ENCODE data around the gene TMEM266.
"Not testable (repeated sequence)": the region's sequence is repeated elsewhere in the genome, so short reads cannot be mapped to it uniquely, and the experiment has no call there.

The TMEM266 gene

DNA sequence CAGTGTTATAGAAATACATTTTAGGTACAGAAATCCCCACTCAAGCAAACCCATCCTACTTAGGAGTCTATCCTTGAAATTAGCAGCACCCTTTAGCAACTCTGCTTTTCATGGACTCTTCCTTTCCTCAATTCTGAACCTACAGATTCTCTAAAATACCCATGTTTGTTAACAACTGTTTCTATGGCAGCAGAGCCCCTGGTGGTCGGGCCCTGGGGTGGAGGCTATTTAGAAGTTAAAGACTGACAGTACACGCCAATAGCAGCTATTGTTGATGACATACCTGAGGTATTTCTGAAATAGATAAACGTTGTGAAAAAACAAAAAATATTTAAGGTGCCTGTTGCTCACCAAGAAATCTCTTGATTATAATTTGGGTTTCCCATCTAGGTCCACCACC is 24.2 kb upstream of the TMEM266 start:
- Histone ChIP-seq H3K27ac (no peak overlapping the region), H3K4me2 (no peak overlapping the region), H3K9me3 (no peaks in the 10 kb centered on the region), H3K27me3 (no peaks in the 10 kb centered on the region), H3K36me3 (no peaks in the 10 kb centered on the region), H3K9ac (no peak overlapping the region), H4K20me1 (no peaks in the 10 kb centered on the region), H3K4me1 (no peaks in the 10 kb centered on the region), H3K4me3 (no peak overlapping the region)
- no peak for TF ChIP-seq Cebpa-rat (IDR thresholded peaks at IDR 0.05)

DNA sequence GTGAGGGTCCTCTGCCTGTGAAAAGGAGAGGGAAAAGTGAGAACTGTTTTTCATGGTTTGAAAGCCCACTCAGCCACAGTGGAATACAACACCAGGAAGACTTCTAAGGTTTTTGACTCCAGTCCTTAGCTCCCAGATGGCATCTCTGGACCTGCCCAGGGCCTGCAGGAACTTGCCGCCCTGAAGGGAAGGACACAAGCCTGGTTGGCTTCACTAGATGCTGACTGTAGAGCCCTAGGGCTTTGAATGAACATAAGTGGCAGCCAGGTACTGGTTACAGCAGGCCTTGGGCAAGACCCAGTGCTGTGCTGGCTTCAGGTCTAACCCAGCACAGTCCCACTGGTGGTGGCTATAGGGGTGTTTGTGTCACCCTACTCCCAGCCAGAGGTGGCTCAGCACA is 21.3 kb upstream of the TMEM266 start:
- TF ChIP-seq Cebpa-rat (IDR thresholded peaks at IDR 0.05): no peak
- Histone ChIP-seq H3K36me3 (no peaks in the 10 kb centered on the region), H3K4me3 (no peak overlapping the region), H3K27me3 (no peaks in the 10 kb centered on the region), H3K4me2 (no peak overlapping the region), H4K20me1 (no peaks in the 10 kb centered on the region), H3K27ac (no peak overlapping the region), H3K9ac (no peak overlapping the region), H3K9me3 (peaks cover 5% of the 10 kb centered on the region; the same call in 1 of the 2 replicates), H3K4me1 (no peaks in the 10 kb centered on the region)

GRCh38 chr15:76054201-76054600 is 5.6 kb upstream of the TMEM266 start:
- peaks cover 30% of the 10 kb centered on the region for H3K4me1 ChIP-seq

GRCh38 chr15:76056931-76057330 is 2.9 kb upstream of the TMEM266 start:
- Histone ChIP-seq H3K4me3 (no peak overlapping the region), H3K36me3 (no peaks in the 10 kb centered on the region), H3K9me3 (no peaks in the 10 kb centered on the region), H4K20me1 (peaks cover 16% of the 10 kb centered on the region; the same call in 1 of the 2 replicates), H3K27ac (no peak overlapping the region), H3K27me3 (peaks cover 38% of the 10 kb centered on the region), H3K4me2 (peak overlapping the region; percentile 59), H3K9ac (no peak overlapping the region), H3K4me1 (peaks cover 31% of the 10 kb centered on the region)
- TF ChIP-seq Cebpa-rat (IDR thresholded peaks at IDR 0.05): no peak

More at GRCh38 chr15:76054201-76054600, 5.6 kb upstream of the TMEM266 start:
- H3K9ac ChIP-seq, H4K20me1 ChIP-seq, H3K9me3 ChIP-seq, H3K4me3 ChIP-seq, H3K27ac ChIP-seq, H3K4me2 ChIP-seq, H3K36me3 ChIP-seq: not testable (repeated sequence)
- peaks cover 15% of the 10 kb centered on the region for H3K27me3 ChIP-seq

GRCh38 chr15:76057332-76058000 is 2.3 kb upstream of the TMEM266 start:
- H3K27me3 ChIP-seq: peaks cover 38% of the 10 kb centered on the region
- H3K9me3 ChIP-seq: no peaks in the 10 kb centered on the region
- H3K27ac ChIP-seq: no peak overlapping the region
- no peaks in the 10 kb centered on the region for H3K36me3 ChIP-seq
- peaks cover 16% of the 10 kb centered on the region; the same call in 1 of the 2 replicates for H4K20me1 ChIP-seq
- no peak overlapping the region for H3K9ac ChIP-seq
- peak overlapping the region; percentile 59 for H3K4me2 ChIP-seq
- no peak overlapping the region for H3K4me3 ChIP-seq
- H3K4me1 ChIP-seq: peaks cover 31% of the 10 kb centered on the region
- no peak for TF ChIP-seq Cebpa-rat (IDR thresholded peaks at IDR 0.05)

GRCh38 chr15:76058714-76059319 is 968 bp upstream of the TMEM266 start:
- peaks cover 31% of the 10 kb centered on the region for H3K4me1 ChIP-seq
- peaks cover 16% of the 10 kb centered on the region; the same call in 1 of the 2 replicates for H4K20me1 ChIP-seq
- peak overlapping the region; percentile 62; the same call in 1 of the 2 replicates for H3K9ac ChIP-seq
- peak overlapping the region; percentile 99 for H3K4me2 ChIP-seq
- H3K4me3 ChIP-seq: peak overlapping the region; percentile 74
- H3K27me3 ChIP-seq: peaks cover 38% of the 10 kb centered on the region
- no peak overlapping the region for H3K27ac ChIP-seq
- no peaks in the 10 kb centered on the region for H3K9me3 ChIP-seq
- no peaks in the 10 kb centered on the region for H3K36me3 ChIP-seq
- TF ChIP-seq Cebpa-rat (IDR thresholded peaks at IDR 0.05): no peak

DNA sequence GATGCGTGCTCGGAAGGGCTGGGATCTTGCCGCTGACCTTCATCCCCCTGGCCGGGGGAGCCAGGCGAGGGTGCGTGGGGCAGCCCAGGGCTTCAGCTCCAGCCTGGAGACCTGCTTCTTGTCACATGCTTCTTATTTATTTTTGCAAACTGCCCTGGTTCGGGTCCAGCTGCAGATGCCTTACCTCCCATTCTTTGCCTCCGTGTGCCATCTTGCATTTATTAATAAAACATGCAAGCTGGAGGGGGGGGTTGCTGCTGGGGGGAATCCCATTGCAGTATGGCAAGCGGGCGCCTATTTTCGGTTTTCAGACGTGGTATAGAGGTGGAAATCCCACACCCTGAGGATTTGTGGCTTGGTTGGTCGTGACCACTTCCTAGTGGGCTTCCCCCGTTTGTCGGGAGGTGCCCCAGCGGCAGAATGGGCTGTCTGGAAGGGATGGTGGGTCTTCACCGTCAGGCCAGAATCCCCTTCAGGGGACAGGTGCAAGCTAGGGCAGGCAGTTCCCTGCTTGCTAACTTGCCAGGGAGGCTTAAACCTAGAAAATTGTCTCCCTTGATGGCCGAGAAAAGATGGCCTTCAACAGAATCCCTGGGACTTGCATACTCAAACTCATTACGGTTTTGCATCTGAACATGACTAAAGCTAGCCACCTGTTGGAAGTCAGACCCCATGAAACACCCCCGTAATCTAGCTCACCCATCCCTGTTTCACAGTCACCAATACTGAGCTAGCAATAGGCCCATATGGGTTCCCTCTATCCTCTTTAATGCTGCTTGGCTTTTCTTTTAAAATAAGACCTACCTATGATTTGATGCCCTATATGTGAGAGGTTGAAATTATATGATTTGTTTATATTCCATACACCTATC is 569 bp downstream of the TMEM266 start:
- Histone ChIP-seq H3K9ac (no peak overlapping the region), H4K20me1 (peaks cover 16% of the 10 kb centered on the region; the same call in 1 of the 2 replicates), H3K27me3 (peaks cover 38% of the 10 kb centered on the region), H3K4me2 (peak overlapping the region; percentile 99), H3K36me3 (no peaks in the 10 kb centered on the region), H3K4me1 (peaks cover 31% of the 10 kb centered on the region), H3K27ac (no peak overlapping the region), H3K9me3 (no peaks in the 10 kb centered on the region), H3K4me3 (peak overlapping the region; percentile 74)
- no peak for TF ChIP-seq Cebpa-rat (IDR thresholded peaks at IDR 0.05)

DNA sequence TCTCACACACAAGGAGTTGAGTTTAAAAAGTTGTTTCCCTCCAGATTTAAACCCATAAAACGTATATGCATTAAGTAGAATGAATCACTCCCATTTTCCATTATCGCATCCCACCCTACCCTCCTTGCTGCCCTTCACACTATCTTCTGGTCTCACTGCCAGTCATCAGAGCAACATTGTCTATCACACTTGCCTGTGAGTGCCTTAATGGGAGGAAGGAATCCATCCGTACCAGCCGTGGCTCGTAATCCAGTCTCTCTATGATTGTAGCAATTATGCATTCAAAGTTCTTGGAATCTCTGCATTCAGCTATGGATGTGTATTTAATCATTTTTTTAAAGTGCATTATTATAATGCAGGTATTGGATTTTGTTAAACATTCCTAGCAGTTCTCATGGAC is 1.9 kb downstream of the TMEM266 start:
- Histone ChIP-seq H3K4me1 (peaks cover 28% of the 10 kb centered on the region), H4K20me1 (peaks cover 16% of the 10 kb centered on the region; the same call in 1 of the 2 replicates), H3K9me3 (no peaks in the 10 kb centered on the region), H3K9ac (no peak overlapping the region), H3K27me3 (peaks cover 42% of the 10 kb centered on the region), H3K4me2 (no peak overlapping the region), H3K4me3 (no peak overlapping the region), H3K36me3 (no peaks in the 10 kb centered on the region), H3K27ac (no peak overlapping the region)
- TF ChIP-seq Cebpa-rat (IDR thresholded peaks at IDR 0.05): no peak

DNA sequence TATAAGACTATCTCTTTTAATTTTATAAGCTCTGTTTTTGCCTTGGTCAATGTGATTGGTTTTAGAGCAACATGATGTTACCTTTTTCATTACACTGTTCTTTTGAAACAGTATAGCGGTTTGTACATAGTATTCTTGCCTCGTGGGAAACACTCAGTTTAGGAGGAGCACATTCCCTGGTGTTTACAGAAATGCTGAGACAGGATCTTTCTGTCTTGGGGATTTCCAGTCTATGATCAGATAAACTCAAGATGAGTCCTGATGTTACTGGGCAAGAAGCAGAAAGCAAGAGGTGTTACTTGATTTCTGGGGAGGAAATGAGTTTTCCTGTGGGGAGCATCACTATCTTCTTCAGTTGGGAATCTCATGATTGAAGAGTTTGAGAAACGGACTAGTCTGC is 2.5 kb downstream of the TMEM266 start:
- Histone ChIP-seq H3K27ac (no peak overlapping the region), H3K36me3 (no peaks in the 10 kb centered on the region), H3K9ac (no peak overlapping the region), H3K27me3 (peaks cover 42% of the 10 kb centered on the region), H4K20me1 (peaks cover 16% of the 10 kb centered on the region; the same call in 1 of the 2 replicates), H3K4me1 (peaks cover 22% of the 10 kb centered on the region), H3K4me2 (no peak overlapping the region), H3K9me3 (no peaks in the 10 kb centered on the region), H3K4me3 (no peak overlapping the region)
- no peak for TF ChIP-seq Cebpa-rat (IDR thresholded peaks at IDR 0.05)

Measured in BLaER1 (cell line).